GM20000 (cell line): Measurements from ENCODE around the gene LARGE1.
"Not testable (repeated sequence)": the region's sequence is repeated elsewhere in the genome, so short reads cannot be mapped to it uniquely, and the experiment has no call there.

Experiments used
- DNase-seq: peaks from one replicate; pipeline ENCODE4 v3.0.0; 2012; ENCODE audit warnings: low spot score
- TF ChIP-seq, protein P1 (sequence below): IDR thresholded peaks from 2 replicates; pipeline ENCODE4 v1.5.1; 2012; ENCODE audit warnings: mild to moderate bottlenecking, control low read depth; ENCODE audit errors: extremely low read depth, missing control alignments

LARGE1 gene

DNA sequence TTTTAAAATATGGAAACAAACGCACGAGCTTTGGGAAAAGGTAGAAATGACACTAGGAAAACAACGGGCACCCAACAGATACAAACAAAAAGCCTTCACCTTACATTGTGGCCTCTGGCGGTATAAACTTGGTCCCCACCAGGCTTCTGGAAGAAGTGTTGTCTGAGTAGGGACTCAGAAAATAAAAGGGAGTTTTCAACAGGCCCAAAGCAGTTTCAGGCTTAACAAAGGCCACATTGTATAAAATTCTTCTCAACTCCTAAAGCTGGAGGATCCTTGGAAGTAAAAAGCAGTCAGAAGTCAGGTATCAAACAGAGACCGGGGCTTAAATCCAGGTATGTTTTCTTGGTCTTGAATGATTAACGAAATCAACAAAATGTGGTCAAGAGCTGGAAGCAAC is 61.0 kb downstream of the LARGE1 start:
- TF ChIP-seq, protein P1, sequence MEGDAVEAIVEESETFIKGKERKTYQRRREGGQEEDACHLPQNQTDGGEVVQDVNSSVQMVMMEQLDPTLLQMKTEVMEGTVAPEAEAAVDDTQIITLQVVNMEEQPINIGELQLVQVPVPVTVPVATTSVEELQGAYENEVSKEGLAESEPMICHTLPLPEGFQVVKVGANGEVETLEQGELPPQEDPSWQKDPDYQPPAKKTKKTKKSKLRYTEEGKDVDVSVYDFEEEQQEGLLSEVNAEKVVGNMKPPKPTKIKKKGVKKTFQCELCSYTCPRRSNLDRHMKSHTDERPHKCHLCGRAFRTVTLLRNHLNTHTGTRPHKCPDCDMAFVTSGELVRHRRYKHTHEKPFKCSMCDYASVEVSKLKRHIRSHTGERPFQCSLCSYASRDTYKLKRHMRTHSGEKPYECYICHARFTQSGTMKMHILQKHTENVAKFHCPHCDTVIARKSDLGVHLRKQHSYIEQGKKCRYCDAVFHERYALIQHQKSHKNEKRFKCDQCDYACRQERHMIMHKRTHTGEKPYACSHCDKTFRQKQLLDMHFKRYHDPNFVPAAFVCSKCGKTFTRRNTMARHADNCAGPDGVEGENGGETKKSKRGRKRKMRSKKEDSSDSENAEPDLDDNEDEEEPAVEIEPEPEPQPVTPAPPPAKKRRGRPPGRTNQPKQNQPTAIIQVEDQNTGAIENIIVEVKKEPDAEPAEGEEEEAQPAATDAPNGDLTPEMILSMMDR: no peak
- no peak for DNase-seq

DNA sequence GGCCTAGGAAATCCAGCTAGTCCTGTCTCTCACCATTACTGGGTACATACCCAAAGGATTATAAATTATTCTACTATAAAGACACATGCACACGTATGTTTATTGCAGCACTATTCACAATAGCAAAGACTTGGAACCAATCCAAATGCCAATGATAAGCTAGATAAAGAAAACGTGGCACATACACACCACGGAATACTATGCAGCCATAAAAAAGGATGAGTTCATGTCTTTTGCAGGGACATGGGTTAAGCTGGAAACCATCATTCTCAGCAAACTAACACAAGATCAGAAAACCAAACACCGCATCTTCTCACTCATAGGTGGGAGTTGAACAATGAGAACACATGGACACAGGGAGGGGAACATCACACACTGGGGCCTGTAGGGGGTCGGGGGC is 61.6 kb downstream of the LARGE1 start:
- not testable (repeated sequence) for DNase-seq

GRCh38 chr22:33857767-33858166 is 62.5 kb downstream of the LARGE1 start:
- not testable (repeated sequence) for DNase-seq

GRCh38 chr22:33854724-33855123 is 65.6 kb downstream of the LARGE1 start:
- TF ChIP-seq, protein P1: no peak
- DNase-seq: no peak

DNA sequence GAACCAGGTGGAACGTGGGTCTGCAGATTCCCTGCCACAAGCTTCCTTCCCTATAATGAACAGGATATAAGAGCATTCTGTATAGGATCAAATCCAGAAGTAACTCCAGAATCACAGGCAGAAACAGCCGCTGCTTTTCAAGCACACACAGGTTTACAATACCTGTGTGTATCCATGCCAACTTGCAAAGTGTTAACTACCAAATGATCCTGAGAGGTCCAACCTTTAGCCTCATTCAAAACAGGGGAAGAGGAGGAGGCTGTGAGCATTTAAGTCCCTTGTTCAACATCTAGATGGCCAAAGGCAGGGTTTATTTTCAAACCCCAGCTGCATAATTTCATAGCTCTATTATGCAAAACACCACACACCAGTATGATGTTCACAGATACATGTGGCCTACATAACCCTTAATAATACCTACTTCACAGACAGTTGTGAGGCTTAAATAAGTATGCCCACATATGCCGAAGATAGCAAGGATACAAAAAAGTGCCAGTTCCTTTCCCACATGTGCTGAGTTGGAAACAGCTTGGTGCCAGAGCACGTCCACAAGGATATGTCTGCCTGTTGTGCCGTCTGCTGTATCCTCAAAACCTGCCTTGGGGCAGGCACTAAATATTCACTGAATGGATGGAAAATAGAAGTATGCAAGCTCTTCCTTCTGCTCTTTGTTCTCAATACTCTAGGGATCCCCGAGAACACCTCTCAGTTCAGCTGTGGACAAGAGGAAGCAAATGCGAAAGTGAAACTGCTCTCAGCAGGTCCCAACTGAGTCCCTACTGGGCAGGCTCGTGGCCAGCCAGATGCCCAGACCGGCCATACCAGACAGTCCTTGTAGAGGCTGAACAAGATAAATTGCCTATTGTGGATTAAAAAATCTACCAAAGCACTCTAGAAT is 66.8 kb downstream of the LARGE1 start:
- peak; percentile 69 for DNase-seq
- TF ChIP-seq, protein P1: no peak

GRCh38 chr22:33851821-33852384 is 68.4 kb downstream of the LARGE1 start:
- DNase-seq: no peak
- TF ChIP-seq, protein P1: no peak

GRCh38 chr22:33851240-33851639 is 69.0 kb downstream of the LARGE1 start:
- TF ChIP-seq, protein P1: no peak
- no peak for DNase-seq

DNA sequence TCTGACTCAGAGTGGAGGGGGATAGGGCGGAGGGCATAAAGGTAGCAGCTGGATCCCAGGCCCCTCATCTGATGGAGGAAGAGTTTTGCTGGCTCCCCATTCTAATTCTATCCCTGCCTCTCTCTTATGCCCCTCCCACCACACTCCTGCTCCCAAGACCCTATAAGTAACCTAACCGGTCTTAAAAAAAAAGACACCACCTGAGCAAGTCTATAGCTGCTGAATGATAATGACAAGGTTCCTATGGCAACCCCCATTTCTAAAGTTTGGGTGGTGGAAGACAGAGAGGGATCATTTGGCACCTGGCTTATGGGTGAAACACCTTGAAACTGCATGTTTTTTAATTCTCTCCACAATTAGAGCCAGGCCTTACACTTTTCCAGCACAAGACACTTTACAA is 69.6 kb downstream of the LARGE1 start:
- no peak for DNase-seq
- TF ChIP-seq, protein P1: no peak
